HepG2 (cell line): Measurements from ENCODE around the gene HTRA2. TPM values are rescaled to one million over a fixed set of nuclear protein-coding genes. Genes with fewer than 3 reads are reported as not detected.
A peak's percentile ranks its signal among the peaks of the same experiment; 100 is the strongest.

ENCODE experiments used
- ARHGAP35 ChIP-seq: sonication (generic); formaldehyde crosslinking; IDR thresholded peaks from 2 replicates; pipeline ENCODE4 v1.9.0; 2022; ENCODE audit warnings: mild to moderate bottlenecking, inconsistent platforms, moderate library complexity, missing genetic modification reagents, borderline replicate concordance
- ATF7 ChIP-seq, 2 experiments: fragments of 450-650 bp in 1 of 2; sonication (generic) in 1 of 2; formaldehyde crosslinking in 1 of 2; IDR thresholded peaks; 2 replicates each; pipeline versions ENCODE4 v1.4.0 to v1.6.1; 2016 to 2020; ENCODE audit warnings: antibody characterized with exemption in 1 of 2, mild to moderate bottlenecking in 1 of 2, missing genetic modification reagents in 1 of 2
- CHCHD3 ChIP-seq: sonication (generic); formaldehyde crosslinking; IDR thresholded peaks from 2 replicates; pipeline ENCODE4 v1.8.0; 2022; ENCODE audit warnings: mild to moderate bottlenecking, missing genetic modification reagents, moderate library complexity
- JARID2 ChIP-seq: sonication (generic); formaldehyde crosslinking; IDR thresholded peaks from 2 replicates; pipeline ENCODE4 v1.8.1; 2023; ENCODE audit warnings: missing genetic modification reagents, inconsistent platforms; ENCODE audit not compliant: insufficient replicate concordance
- KAT7 ChIP-seq: IDR thresholded peaks from 2 replicates; pipeline ENCODE4 v1.6.1; 2018; ENCODE audit warnings: borderline replicate concordance, missing compliant biosample characterization
- MLLT10 ChIP-seq: sonication (generic); formaldehyde crosslinking; IDR thresholded peaks from 2 replicates; pipeline ENCODE4 v1.4.0; 2020; ENCODE audit warnings: missing genetic modification reagents
- MTF2 ChIP-seq: sonication (generic); formaldehyde crosslinking; IDR thresholded peaks from 2 replicates; pipeline ENCODE4 v1.5.0; 2020; ENCODE audit warnings: missing genetic modification reagents, borderline replicate concordance
- NFIB ChIP-seq: sonication (generic); formaldehyde crosslinking; IDR thresholded peaks from 2 replicates; pipeline ENCODE4 v1.9.0; 2021; ENCODE audit warnings: missing genetic modification reagents, mild to moderate bottlenecking, borderline replicate concordance
- PRPF4 ChIP-seq: fragments of 200-400 bp; formaldehyde crosslinking; IDR thresholded peaks from 2 replicates; pipeline ENCODE4 v1.6.1; 2016; ENCODE audit warnings: low read length, low read depth; ENCODE audit not compliant: poor library complexity, severe bottlenecking
- RBAK ChIP-seq: sonication (generic); formaldehyde crosslinking; IDR thresholded peaks from 2 replicates; pipeline ENCODE4 v1.5.1; 2020; ENCODE audit warnings: mild to moderate bottlenecking, missing genetic modification reagents
- SALL2 ChIP-seq: sonication (generic); formaldehyde crosslinking; IDR thresholded peaks from 2 replicates; pipeline ENCODE4 v1.8.1; 2023; ENCODE audit warnings: mild to moderate bottlenecking, missing genetic modification reagents, inconsistent platforms
- SMAD1 ChIP-seq: sonication (generic); formaldehyde crosslinking; IDR thresholded peaks from 2 replicates; pipeline ENCODE4 v1.4.0; 2020; ENCODE audit warnings: missing genetic modification reagents, low read depth, mild to moderate bottlenecking, borderline replicate concordance
- SP4 ChIP-seq: sonication (generic); formaldehyde crosslinking; IDR thresholded peaks from 2 replicates; pipeline ENCODE4 v1.8.1; 2023; ENCODE audit warnings: mild to moderate bottlenecking, missing genetic modification reagents
- TARDBP ChIP-seq: sonication (generic); formaldehyde crosslinking; IDR thresholded peaks from 2 replicates; pipeline ENCODE4 v1.8.0; 2022; ENCODE audit warnings: mild to moderate bottlenecking, missing genetic modification reagents
- ZNF446 ChIP-seq: sonication (generic); formaldehyde crosslinking; IDR thresholded peaks from 2 replicates; pipeline ENCODE4 v1.5.0; 2020; ENCODE audit warnings: mild to moderate bottlenecking, missing genetic modification reagents
- ZNF460 ChIP-seq: sonication (generic); formaldehyde crosslinking; IDR thresholded peaks from 2 replicates; pipeline ENCODE4 v1.5.1; 2020; ENCODE audit warnings: missing genetic modification reagents, mild to moderate bottlenecking, borderline replicate concordance
- polyA plus RNA-seq, 8 experiments: library from polyadenylated mRNA; depleted of rRNA in 3 of 8; stranded (reverse) in 7 of 8; unstranded in 1 of 8; fragments of >200 nt; fragmentation: Illumina TruSeq in 4 of 8; extraction: Trizol in 4 of 8; gene quantifications; 2 replicates each; pipeline versions ENCODE4 v1.2.1 to v1.2.3, GENCODE V29; 2011 to 2016; ENCODE audit warnings: low read depth in 4 of 8, missing spikeins in 1 of 8, mixed read lengths in 1 of 8; ENCODE audit not compliant: insufficient read depth in 1 of 8
- total RNA-seq, 5 experiments: library from RNA; depleted of rRNA; stranded (reverse); fragments of >200 nt; fragmentation: Illumina TruSeq; extraction: Trizol; gene quantifications; 2 replicates each; pipeline ENCODE4 v1.2.3, GENCODE V29; 2016; ENCODE audit warnings: low read depth in 1 of 5
- TF ChIP-seq, protein P1 (sequence below): sonication (generic); formaldehyde crosslinking; IDR thresholded peaks from 2 replicates; pipeline ENCODE4 v1.4.0; 2020; ENCODE audit warnings: missing genetic modification reagents, borderline replicate concordance
- TF ChIP-seq, protein P2 (sequence below): sonication (generic); formaldehyde crosslinking; IDR thresholded peaks from 2 replicates; pipeline ENCODE4 v1.4.0; 2020; ENCODE audit warnings: mild to moderate bottlenecking, missing genetic modification reagents
- TF ChIP-seq, protein P3 (sequence below): sonication (generic); formaldehyde crosslinking; IDR thresholded peaks from 2 replicates; pipeline ENCODE4 v1.4.0; 2020; ENCODE audit warnings: mild to moderate bottlenecking, missing genetic modification reagents
- TF ChIP-seq, protein P4 (sequence below): sonication (generic); formaldehyde crosslinking; IDR thresholded peaks from 2 replicates; pipeline ENCODE4 v1.5.1; 2020; ENCODE audit warnings: mild to moderate bottlenecking, missing genetic modification reagents, moderate library complexity

Gene HTRA2
- total and polyA plus RNA-seq, 2 of the 13 experiments (the other 11 are each of a cell fraction or from before 2014, with no cell fraction given) = 47.7 to 50.3 TPM

DNA sequence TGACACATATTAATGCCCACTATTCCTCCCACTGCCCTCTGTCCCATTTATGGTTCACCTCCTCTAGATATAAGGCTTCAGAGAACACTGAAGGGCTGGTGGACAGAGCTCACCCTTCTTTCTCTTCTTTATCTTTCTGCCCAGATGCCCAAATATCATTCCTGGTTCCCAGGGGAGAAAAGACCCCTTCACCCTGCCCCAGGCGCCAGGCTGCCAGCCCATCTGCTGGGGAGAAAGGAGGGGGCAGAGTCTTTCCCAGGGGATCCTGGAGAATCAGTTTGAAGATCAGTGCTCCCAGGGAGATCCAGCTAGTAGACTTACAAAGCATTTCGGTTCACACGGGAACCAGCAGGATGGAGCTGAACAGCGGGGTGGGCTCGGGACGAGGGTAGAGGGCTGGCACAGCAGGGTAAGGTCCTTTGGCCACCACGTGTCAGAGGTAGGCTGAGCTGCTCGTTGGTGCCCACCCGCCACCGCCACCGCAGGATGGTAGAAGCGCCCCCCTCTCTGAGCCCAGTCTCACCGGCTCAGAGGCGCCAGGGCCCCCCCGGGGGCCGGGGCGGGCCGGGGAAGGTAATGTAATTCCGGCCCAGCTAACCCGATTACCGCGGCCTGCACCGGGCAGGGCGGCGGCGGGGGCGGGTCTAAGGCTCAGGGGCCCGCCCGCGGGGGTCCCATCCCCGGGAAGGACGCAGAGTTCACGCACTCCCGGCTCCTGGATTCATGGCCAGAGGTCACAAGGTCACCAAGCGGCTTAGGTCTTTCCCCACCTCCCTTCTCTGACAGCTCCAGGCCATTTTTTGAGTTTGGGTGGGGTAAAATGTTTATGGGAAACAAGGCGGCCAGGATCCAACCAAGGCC is 16.8 kb upstream of the HTRA2 start (continued):
- TF ChIP-seq, protein P1, sequence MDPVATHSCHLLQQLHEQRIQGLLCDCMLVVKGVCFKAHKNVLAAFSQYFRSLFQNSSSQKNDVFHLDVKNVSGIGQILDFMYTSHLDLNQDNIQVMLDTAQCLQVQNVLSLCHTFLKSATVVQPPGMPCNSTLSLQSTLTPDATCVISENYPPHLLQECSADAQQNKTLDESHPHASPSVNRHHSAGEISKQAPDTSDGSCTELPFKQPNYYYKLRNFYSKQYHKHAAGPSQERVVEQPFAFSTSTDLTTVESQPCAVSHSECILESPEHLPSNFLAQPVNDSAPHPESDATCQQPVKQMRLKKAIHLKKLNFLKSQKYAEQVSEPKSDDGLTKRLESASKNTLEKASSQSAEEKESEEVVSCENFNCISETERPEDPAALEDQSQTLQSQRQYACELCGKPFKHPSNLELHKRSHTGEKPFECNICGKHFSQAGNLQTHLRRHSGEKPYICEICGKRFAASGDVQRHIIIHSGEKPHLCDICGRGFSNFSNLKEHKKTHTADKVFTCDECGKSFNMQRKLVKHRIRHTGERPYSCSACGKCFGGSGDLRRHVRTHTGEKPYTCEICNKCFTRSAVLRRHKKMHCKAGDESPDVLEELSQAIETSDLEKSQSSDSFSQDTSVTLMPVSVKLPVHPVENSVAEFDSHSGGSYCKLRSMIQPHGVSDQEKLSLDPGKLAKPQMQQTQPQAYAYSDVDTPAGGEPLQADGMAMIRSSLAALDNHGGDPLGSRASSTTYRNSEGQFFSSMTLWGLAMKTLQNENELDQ (CRISPR knock-in tag) = no peak
- TF ChIP-seq ATF7 (IDR thresholded peaks at IDR 0.05) (no peak), ATF7 (CRISPR knock-in tag; IDR thresholded peaks at IDR 0.05) (no peak), ARHGAP35 (peak; percentile 32; the same call in 1 of the 2 replicates), JARID2 (CRISPR knock-in tag) (no peak), MTF2 (0 out of 2 replicates have a peak, but pooled peaks have one; percentile 18), SP4 (no peak), RBAK (CRISPR knock-in tag) (no peak), ZNF460 (CRISPR knock-in tag) (no peak), SMAD1 (CRISPR knock-in tag) (no peak), NFIB (CRISPR knock-in tag) (no peak), SALL2 (CRISPR knock-in tag) (no peak), PRPF4 (no peak), TARDBP (CRISPR knock-in tag) (peak; percentile 72), KAT7 (no peak), ZNF446 (CRISPR knock-in tag) (no peak), MLLT10 (CRISPR knock-in tag) (no peak), CHCHD3 (no peak)
- TF ChIP-seq, protein P2, sequence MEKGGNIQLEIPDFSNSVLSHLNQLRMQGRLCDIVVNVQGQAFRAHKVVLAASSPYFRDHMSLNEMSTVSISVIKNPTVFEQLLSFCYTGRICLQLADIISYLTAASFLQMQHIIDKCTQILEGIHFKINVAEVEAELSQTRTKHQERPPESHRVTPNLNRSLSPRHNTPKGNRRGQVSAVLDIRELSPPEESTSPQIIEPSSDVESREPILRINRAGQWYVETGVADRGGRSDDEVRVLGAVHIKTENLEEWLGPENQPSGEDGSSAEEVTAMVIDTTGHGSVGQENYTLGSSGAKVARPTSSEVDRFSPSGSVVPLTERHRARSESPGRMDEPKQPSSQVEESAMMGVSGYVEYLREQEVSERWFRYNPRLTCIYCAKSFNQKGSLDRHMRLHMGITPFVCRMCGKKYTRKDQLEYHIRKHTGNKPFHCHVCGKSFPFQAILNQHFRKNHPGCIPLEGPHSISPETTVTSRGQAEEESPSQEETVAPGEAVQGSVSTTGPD (CRISPR knock-in tag) = no peak
- TF ChIP-seq, protein P3, sequence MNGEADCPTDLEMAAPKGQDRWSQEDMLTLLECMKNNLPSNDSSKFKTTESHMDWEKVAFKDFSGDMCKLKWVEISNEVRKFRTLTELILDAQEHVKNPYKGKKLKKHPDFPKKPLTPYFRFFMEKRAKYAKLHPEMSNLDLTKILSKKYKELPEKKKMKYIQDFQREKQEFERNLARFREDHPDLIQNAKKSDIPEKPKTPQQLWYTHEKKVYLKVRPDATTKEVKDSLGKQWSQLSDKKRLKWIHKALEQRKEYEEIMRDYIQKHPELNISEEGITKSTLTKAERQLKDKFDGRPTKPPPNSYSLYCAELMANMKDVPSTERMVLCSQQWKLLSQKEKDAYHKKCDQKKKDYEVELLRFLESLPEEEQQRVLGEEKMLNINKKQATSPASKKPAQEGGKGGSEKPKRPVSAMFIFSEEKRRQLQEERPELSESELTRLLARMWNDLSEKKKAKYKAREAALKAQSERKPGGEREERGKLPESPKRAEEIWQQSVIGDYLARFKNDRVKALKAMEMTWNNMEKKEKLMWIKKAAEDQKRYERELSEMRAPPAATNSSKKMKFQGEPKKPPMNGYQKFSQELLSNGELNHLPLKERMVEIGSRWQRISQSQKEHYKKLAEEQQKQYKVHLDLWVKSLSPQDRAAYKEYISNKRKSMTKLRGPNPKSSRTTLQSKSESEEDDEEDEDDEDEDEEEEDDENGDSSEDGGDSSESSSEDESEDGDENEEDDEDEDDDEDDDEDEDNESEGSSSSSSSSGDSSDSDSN (CRISPR knock-in tag) = peak; percentile 73
- TF ChIP-seq, protein P4, sequence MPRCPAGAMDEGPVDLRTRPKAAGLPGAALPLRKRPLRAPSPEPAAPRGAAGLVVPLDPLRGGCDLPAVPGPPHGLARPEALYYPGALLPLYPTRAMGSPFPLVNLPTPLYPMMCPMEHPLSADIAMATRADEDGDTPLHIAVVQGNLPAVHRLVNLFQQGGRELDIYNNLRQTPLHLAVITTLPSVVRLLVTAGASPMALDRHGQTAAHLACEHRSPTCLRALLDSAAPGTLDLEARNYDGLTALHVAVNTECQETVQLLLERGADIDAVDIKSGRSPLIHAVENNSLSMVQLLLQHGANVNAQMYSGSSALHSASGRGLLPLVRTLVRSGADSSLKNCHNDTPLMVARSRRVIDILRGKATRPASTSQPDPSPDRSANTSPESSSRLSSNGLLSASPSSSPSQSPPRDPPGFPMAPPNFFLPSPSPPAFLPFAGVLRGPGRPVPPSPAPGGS (CRISPR knock-in tag) = no peak
